ENCODE results near the gene PLIN5. TPM values are rescaled to one million over a fixed set of nuclear protein-coding genes. Genes with fewer than 3 reads are reported as not detected.

The PLIN5 gene
- total RNA-seq, 1 donor from 2014 or later: 4.8 TPM

DNA sequence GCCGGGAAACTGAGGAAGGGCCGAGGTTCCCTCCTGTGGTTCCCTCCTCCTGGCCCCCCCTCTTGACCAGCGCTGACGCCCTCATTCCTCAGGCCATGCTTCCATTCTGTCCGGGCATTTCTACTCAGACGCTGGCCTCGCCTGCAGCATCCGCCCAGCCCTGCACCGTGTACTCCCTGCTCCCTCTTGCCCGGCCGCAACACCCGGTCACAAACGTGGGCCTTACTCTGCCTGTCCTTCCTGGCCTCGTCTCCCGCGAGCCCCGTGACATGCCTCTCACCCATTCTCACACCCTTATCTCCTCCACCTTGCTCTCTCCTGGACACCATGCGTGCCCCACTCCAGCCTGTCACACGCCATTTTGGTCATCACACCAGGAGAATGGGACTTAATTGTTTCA lies 51.6 kb downstream of the PLIN5 start:
- H3K36me3 Mint-ChIP-seq (ENCODE audit: low read depth): peaks cover 6% of the 10 kb centered on the region
- H3K27ac Mint-ChIP-seq (ENCODE audit: unreplicated experiment): no peak overlapping the region
- no peaks in the 10 kb centered on the region for H3K27me3 Mint-ChIP-seq (ENCODE audit: low read depth)
- no peaks in the 10 kb centered on the region for H3K4me1 Mint-ChIP-seq
- no peak overlapping the region for H3K4me3 Mint-ChIP-seq
- TF ChIP-seq, protein P1, sequence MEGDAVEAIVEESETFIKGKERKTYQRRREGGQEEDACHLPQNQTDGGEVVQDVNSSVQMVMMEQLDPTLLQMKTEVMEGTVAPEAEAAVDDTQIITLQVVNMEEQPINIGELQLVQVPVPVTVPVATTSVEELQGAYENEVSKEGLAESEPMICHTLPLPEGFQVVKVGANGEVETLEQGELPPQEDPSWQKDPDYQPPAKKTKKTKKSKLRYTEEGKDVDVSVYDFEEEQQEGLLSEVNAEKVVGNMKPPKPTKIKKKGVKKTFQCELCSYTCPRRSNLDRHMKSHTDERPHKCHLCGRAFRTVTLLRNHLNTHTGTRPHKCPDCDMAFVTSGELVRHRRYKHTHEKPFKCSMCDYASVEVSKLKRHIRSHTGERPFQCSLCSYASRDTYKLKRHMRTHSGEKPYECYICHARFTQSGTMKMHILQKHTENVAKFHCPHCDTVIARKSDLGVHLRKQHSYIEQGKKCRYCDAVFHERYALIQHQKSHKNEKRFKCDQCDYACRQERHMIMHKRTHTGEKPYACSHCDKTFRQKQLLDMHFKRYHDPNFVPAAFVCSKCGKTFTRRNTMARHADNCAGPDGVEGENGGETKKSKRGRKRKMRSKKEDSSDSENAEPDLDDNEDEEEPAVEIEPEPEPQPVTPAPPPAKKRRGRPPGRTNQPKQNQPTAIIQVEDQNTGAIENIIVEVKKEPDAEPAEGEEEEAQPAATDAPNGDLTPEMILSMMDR (conservative IDR thresholded peaks at IDR 0.05): no peak
- DNase-seq (ENCODE audit: low read depth, low spot score): no peak
- no peaks in the 10 kb centered on the region for H3K9me3 Mint-ChIP-seq

DNA sequence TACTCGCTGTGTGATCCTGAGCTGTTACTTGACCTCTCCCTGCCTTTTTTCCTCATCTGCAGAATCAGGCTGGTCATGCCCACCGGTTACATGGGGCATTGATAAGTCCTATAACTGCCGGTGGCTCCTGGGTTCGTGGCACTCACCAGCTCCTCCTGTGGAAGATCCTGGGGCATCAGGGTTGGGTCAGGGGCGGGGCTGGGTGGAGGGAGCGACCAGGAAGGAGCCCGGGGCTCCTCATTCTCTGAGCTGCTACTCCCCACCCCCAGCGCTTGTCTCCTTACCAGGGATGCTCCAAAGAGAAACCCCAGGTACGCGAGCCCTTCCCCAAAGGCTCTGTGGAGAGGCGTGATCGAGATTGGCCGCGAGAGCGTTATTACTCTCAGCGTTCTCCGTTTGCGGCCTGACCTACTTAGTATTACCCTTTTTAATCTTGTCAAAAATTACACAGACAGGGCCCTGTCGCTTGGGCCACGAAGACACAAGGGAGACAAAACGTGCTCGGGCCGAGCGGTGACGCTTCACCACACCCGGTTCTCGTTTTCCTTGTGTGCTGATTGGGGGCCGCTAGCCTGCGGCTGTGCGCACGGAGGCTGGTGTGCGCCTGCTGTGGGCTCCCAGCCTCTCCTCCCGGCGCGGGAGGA lies 52.2 kb downstream of the PLIN5 start:
- H3K27me3 Mint-ChIP-seq (ENCODE audit: low read depth): no peaks in the 10 kb centered on the region
- peaks cover 6% of the 10 kb centered on the region for H3K36me3 Mint-ChIP-seq (ENCODE audit: low read depth)
- TF ChIP-seq, protein P1 (conservative IDR thresholded peaks at IDR 0.05): no peak
- H3K27ac Mint-ChIP-seq (ENCODE audit: unreplicated experiment): no peak overlapping the region
- H3K4me3 Mint-ChIP-seq: no peak overlapping the region
- DNase-seq (ENCODE audit: low read depth, low spot score): no peak
- no peaks in the 10 kb centered on the region for H3K4me1 Mint-ChIP-seq
- no peaks in the 10 kb centered on the region for H3K9me3 Mint-ChIP-seq

DNA sequence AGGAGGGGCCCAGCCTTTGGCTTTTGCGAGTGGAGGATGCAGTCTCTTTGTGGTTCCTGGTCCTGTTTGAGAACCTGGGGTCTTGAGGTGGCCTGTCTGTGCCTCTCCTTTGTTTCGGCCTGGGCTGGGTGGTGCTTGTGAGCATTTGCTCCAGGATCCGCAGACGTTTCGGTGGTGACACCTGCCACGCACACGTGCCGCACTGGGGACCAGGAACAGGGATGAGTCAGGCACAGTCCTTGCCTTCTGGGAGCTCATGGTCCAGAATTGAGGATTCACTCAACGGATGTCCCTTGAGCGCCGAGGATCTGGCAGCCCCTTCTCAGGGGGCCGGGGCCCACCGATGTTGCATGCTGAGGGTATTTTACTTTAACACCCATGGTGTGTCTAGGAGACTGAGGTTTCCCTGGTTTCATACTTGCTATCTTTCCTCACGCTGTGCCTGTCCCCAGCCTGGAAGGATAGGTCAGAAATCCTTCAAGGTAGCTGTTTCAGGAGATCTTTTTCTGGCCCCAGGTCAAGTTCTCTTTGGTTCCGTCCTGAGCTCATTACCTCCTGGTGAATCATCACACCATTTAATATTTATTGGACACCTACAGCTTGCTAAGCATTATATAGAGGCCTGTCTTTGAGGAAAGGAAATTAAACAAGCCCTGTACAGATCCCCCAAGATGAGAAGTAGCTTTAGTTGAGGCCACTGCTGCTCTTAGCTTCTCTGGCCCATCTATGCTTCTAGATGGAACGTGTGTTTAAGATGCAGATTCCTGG lies 57.8 kb downstream of the PLIN5 start:
- no peak overlapping the region for H3K27ac Mint-ChIP-seq (ENCODE audit: unreplicated experiment)
- H3K9me3 Mint-ChIP-seq: no peaks in the 10 kb centered on the region
- peaks cover 4% of the 10 kb centered on the region for H3K36me3 Mint-ChIP-seq (ENCODE audit: low read depth)
- peaks cover 10% of the 10 kb centered on the region for H3K4me1 Mint-ChIP-seq
- H3K4me3 Mint-ChIP-seq: peak overlapping the region; percentile 56
- H3K27me3 Mint-ChIP-seq (ENCODE audit: low read depth): no peaks in the 10 kb centered on the region
- TF ChIP-seq, protein P1 (conservative IDR thresholded peaks at IDR 0.05): no peak
- DNase-seq (ENCODE audit: low read depth, low spot score): no peak

DNA sequence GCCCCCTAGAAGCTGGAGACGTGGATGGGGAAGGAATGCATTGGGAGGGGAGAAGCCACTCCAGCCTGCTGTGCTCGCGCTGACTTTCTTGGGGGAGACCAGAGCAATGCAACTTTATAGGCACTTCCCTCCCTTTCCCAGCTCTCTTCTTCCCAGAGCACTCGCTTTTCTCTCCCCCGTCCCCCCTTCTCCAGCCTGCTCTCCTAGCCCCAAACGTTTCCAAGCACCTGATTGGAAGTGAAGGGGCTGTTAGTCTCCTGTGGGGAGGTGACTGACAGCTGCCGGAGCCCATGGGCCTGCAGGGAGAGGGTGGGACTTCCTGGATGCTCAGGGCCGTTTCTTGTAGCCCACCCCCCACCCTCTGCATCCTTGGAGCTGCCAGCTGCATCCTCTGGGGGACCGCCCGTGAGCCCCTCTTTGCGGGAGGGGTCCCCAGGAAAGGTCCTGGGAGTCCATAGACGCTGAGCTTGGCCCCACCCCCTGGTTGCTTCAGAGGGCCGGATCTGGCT lies 60.5 kb downstream of the PLIN5 start:
- Mint-ChIP-seq H3K27me3 (ENCODE audit: low read depth) (no peaks in the 10 kb centered on the region), H3K36me3 (ENCODE audit: low read depth) (peaks cover 4% of the 10 kb centered on the region), H3K9me3 (no peaks in the 10 kb centered on the region), H3K4me1 (peaks cover 15% of the 10 kb centered on the region), H3K27ac (ENCODE audit: unreplicated experiment) (peak overlapping the region; percentile 74), H3K4me3 (peak overlapping the region; percentile 91)
- peak; percentile 60 for DNase-seq (ENCODE audit: low read depth, low spot score)
- TF ChIP-seq, protein P1 (conservative IDR thresholded peaks at IDR 0.05): no peak

DNA sequence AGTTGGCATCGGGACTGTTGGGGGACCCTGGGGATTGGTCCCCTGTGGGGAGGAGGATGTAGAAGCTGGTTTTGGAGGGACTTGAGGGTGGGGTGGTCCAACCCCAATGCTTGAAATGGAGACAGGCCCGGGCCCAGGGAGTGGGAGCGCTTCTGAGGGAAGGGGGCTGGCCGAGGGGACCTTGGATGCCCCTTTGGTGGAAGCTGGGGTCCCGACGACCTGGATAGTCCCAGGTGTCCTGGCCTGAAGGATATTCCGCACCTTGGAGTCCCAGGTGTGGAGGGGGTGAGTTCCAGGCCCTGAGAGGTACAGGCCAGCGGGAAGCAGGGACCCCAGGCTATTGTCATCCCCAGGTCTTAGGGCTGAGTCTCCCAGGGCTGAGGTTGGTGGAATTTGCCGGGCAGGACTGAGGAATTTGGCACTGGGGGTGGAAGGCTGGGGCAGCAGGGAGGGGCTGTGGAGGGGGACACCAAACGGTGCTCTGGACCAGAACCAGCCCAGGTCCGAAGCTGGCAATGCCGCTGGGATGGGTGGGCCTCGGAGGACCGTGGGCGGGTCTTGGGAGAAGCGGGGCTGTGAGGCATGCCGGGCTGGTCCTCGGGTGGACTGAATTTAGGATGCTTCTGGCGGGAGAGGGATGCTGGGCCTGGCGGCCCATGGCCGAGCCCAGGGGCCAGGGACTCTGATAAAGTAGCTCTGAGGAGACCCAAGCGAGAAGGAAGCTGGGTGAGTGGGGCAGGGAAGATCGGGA lies 61.1 kb downstream of the PLIN5 start:
- no peak for DNase-seq (ENCODE audit: low read depth, low spot score)
- no peaks in the 10 kb centered on the region for H3K9me3 Mint-ChIP-seq
- peak overlapping the region; percentile 91 for H3K4me3 Mint-ChIP-seq
- TF ChIP-seq, protein P1 (conservative IDR thresholded peaks at IDR 0.05): no peak
- peaks cover 15% of the 10 kb centered on the region for H3K4me1 Mint-ChIP-seq
- H3K36me3 Mint-ChIP-seq (ENCODE audit: low read depth): peaks cover 4% of the 10 kb centered on the region
- H3K27me3 Mint-ChIP-seq (ENCODE audit: low read depth): no peaks in the 10 kb centered on the region
- H3K27ac Mint-ChIP-seq (ENCODE audit: unreplicated experiment): peak overlapping the region; percentile 74
